Measurements from ENCODE around the gene PSD4. TPM values are rescaled to one million over a fixed set of nuclear protein-coding genes. Genes with fewer than 3 reads are reported as not detected.

Gene PSD4
- total and polyA plus RNA-seq, 2 of the 8 experiments (the other 6 are each of a cell fraction or from before 2014, with no cell fraction given) = 0.53 to 1.2 TPM

DNA sequence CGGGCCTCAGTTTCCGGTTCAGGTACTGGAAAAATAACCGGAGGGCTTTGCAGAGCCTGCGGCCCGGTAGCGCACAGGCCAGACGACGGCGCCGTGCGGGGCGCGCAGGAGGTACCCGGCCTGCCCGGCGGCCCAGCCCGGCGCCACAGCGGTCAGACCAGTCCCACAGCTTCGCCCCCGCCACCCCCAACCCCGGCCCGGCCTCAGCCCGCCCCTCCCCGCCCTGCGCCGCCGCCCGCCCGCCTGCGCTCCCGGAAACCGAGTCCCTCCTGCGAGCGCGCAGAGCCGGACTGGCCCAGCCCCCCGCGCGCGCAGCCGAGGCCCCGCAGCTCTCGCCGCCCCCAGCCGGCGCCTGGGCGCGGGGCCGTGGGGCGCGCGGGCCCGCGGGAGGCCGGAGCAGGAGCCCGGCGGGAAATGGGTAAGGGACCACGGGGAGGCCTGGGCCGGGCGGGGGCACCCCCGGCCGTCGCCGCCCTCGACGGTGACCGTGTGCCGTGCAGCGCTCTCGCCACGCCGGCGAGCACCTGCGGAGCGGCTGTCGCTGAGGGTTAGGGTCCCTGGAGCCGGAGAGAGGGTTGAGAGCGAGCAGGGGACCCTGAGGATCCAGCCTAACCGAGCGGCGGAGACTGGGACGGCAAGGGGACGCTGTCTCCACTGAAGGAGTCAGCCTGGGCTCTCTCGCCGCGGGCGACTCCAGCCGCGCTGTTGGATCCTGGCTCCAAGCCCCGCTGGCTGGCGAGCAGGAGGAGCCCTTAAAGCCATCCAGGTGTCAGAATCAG is 16.5 kb upstream of the PSD4 start (continued):
- no peak for TF ChIP-seq SIRT6 (IDR thresholded peaks at IDR 0.05; ENCODE audit: low read length)
- TF ChIP-seq PHF8 (conservative IDR thresholded peaks at IDR 0.05; ENCODE audit: low read depth, low read length) = no peak
- TF ChIP-seq BACH1 (IDR thresholded peaks at IDR 0.05; ENCODE audit: low read length) = no peak
- TF ChIP-seq EZH2 (IDR thresholded peaks at IDR 0.05; ENCODE audit: low read depth, low read length, severe bottlenecking) = peak; percentile 36
- TF ChIP-seq, protein P1, sequence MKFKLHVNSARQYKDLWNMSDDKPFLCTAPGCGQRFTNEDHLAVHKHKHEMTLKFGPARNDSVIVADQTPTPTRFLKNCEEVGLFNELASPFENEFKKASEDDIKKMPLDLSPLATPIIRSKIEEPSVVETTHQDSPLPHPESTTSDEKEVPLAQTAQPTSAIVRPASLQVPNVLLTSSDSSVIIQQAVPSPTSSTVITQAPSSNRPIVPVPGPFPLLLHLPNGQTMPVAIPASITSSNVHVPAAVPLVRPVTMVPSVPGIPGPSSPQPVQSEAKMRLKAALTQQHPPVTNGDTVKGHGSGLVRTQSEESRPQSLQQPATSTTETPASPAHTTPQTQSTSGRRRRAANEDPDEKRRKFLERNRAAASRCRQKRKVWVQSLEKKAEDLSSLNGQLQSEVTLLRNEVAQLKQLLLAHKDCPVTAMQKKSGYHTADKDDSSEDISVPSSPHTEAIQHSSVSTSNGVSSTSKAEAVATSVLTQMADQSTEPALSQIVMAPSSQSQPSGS (IDR thresholded peaks at IDR 0.05; ENCODE audit: low read length) = no peak
- peak; percentile 16; the same call in 1 of the 2 replicates for TF ChIP-seq EGR1 (IDR thresholded peaks at IDR 0.05; ENCODE audit: borderline replicate concordance, low read depth, low read length)
- TF ChIP-seq, protein P2, sequence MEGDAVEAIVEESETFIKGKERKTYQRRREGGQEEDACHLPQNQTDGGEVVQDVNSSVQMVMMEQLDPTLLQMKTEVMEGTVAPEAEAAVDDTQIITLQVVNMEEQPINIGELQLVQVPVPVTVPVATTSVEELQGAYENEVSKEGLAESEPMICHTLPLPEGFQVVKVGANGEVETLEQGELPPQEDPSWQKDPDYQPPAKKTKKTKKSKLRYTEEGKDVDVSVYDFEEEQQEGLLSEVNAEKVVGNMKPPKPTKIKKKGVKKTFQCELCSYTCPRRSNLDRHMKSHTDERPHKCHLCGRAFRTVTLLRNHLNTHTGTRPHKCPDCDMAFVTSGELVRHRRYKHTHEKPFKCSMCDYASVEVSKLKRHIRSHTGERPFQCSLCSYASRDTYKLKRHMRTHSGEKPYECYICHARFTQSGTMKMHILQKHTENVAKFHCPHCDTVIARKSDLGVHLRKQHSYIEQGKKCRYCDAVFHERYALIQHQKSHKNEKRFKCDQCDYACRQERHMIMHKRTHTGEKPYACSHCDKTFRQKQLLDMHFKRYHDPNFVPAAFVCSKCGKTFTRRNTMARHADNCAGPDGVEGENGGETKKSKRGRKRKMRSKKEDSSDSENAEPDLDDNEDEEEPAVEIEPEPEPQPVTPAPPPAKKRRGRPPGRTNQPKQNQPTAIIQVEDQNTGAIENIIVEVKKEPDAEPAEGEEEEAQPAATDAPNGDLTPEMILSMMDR (IDR thresholded peaks at IDR 0.05; ENCODE audit: control extremely low read depth in 1 of 3, insufficient read depth in 1 of 3, low read depth in 1 of 3, low read length in 3 of 3) = no peak; a peak in 1 of 4 replicates
- TF ChIP-seq CBX5 (IDR thresholded peaks at IDR 0.05; ENCODE audit: low read depth, low read length) = no peak
- TF ChIP-seq GABPA (IDR thresholded peaks at IDR 0.05; ENCODE audit: borderline replicate concordance, insufficient read depth, low read length) = no peak
- TF ChIP-seq POLR2AphosphoS5 (IDR thresholded peaks at IDR 0.05; ENCODE audit: low read depth, low read length) = no peak
- TF ChIP-seq TAF1 (IDR thresholded peaks at IDR 0.05; ENCODE audit: low read depth, low read length) = no peak
- TF ChIP-seq SP4 (IDR thresholded peaks at IDR 0.05; ENCODE audit: low read length) = no peak
- TF ChIP-seq KDM4A (IDR thresholded peaks at IDR 0.05; ENCODE audit: low read depth, low read length, severe bottlenecking) = peak; percentile 92
- TF ChIP-seq SIX5 (IDR thresholded peaks at IDR 0.05; ENCODE audit: low read depth, low read length) = no peak
- no peak for TF ChIP-seq EP300 (IDR thresholded peaks at IDR 0.05; ENCODE audit: borderline replicate concordance in 1 of 2, low read depth in 2 of 2, low read length in 2 of 2)
- no peak for TF ChIP-seq ZNF274 (IDR thresholded peaks at IDR 0.05; ENCODE audit: borderline replicate concordance, extremely low read depth, low read length)
- TF ChIP-seq FOSL1 (IDR thresholded peaks at IDR 0.05; ENCODE audit: insufficient read depth, low read depth, low read length) = no peak
- no peak for TF ChIP-seq SRF (IDR thresholded peaks at IDR 0.05; ENCODE audit: low read depth, low read length)
- TF ChIP-seq, protein P3, sequence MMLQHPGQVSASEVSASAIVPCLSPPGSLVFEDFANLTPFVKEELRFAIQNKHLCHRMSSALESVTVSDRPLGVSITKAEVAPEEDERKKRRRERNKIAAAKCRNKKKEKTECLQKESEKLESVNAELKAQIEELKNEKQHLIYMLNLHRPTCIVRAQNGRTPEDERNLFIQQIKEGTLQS (IDR thresholded peaks at IDR 0.05; ENCODE audit: insufficient read depth, low read depth, low read length) = no peak
- TF ChIP-seq CHD2 (IDR thresholded peaks at IDR 0.05; ENCODE audit: low read length) = no peak
